Keratinocyte (primary cell): ENCODE measurements around the gene RNF123. TPM values are rescaled to one million over a fixed set of nuclear protein-coding genes. Genes with fewer than 3 reads are reported as not detected.

Experiments
- DNase-seq: peaks from one replicate; pipeline ENCODE4 v3.0.0-alpha.2; 2011; ENCODE audit warnings: low read depth, missing footprints, low spot score
- FAIRE-seq: peaks from 2 replicates; lab custom pipeline; 2011; peaks lifted over from hg19 to GRCh38; lab: Jason Lieb, UNC
- H2AFZ ChIP-seq: 2 replicates; pipeline ENCODE4 v1.6.0; 2012; ENCODE audit warnings: low read length, control low read depth, inconsistent platforms; ENCODE audit not compliant: control insufficient read depth
- H3K27ac ChIP-seq: 2 replicates; pipeline ENCODE4 v1.5.1; 2011; ENCODE audit warnings: low read length; ENCODE audit not compliant: control insufficient read depth, insufficient read depth
- H3K27me3 ChIP-seq: 3 replicates; pipeline ENCODE4 v1.6.0; 2011; ENCODE audit warnings: low read length; ENCODE audit not compliant: control insufficient read depth, insufficient read depth; ENCODE audit errors: extremely low read depth
- H3K36me3 ChIP-seq, 2 experiments: 2 replicates in 1 of 2; 3 replicates in 1 of 2; pipeline ENCODE4 v1.5.1; 2011; ENCODE audit warnings: low read length in 2 of 2, mild to moderate bottlenecking in 1 of 2; ENCODE audit not compliant: control insufficient read depth in 2 of 2, insufficient read depth in 2 of 2; ENCODE audit errors: extremely low read depth in 1 of 2
- H3K4me1 ChIP-seq: 3 replicates; pipeline ENCODE4 v1.5.1; 2011; ENCODE audit warnings: low read length; ENCODE audit not compliant: control insufficient read depth, insufficient read depth; ENCODE audit errors: extremely low read depth
- H3K4me2 ChIP-seq: 3 replicates; pipeline ENCODE4 v1.6.0; 2011; ENCODE audit warnings: low read depth, low read length; ENCODE audit not compliant: control insufficient read depth, insufficient read depth; ENCODE audit errors: extremely low read depth
- H3K4me3 ChIP-seq, 3 experiments: fragments of 200-600 bp in 1 of 3; sonication (generic) in 1 of 3; 2 replicates in 2 of 3; 3 replicates in 1 of 3; pipeline ENCODE4 v1.5.1; 2011 to 2016; ENCODE audit warnings: low read length in 3 of 3, mild to moderate bottlenecking in 3 of 3, control low read depth in 2 of 3, inconsistent platforms in 1 of 3, low read depth in 1 of 3, mixed read lengths in 1 of 3, mixed run types in 1 of 3, moderate library complexity in 1 of 3; ENCODE audit not compliant: control insufficient read depth in 2 of 3, insufficient read depth in 2 of 3; ENCODE audit errors: extremely low read depth in 1 of 3
- H3K79me2 ChIP-seq: 2 replicates; pipeline ENCODE4 v1.6.0; 2012; ENCODE audit warnings: low read length; ENCODE audit not compliant: control insufficient read depth, insufficient read depth
- H3K9ac ChIP-seq: 3 replicates; pipeline ENCODE4 v1.6.0; 2011; ENCODE audit warnings: low read length; ENCODE audit not compliant: control insufficient read depth, insufficient read depth; ENCODE audit errors: extremely low read depth
- H3K9me1 ChIP-seq: 3 replicates; pipeline ENCODE4 v1.6.0; 2011; ENCODE audit warnings: low read length; ENCODE audit not compliant: control insufficient read depth, insufficient read depth; ENCODE audit errors: extremely low read depth
- H3K9me3 ChIP-seq: 2 replicates; pipeline ENCODE4 v1.5.1; 2012; ENCODE audit warnings: low read depth, low read length; ENCODE audit not compliant: control insufficient read depth
- H4K20me1 ChIP-seq: 3 replicates; pipeline ENCODE4 v1.6.0; 2011; ENCODE audit warnings: low read length; ENCODE audit not compliant: control insufficient read depth, insufficient read depth; ENCODE audit errors: extremely low read depth
- CTCF ChIP-seq, 3 experiments: IDR thresholded peaks in 1 of 3; conservative IDR thresholded peaks in 1 of 3; optimal IDR thresholded peaks in 1 of 3; 2 replicates in 2 of 3; 3 replicates in 1 of 3; pipeline versions ENCODE3 to v1.5.1; 2011; ENCODE audit warnings: low read length in 3 of 3, mild to moderate bottlenecking in 3 of 3, moderate library complexity in 2 of 3, control low read depth in 1 of 3, inconsistent platforms in 1 of 3; ENCODE audit not compliant: insufficient read depth in 2 of 3; ENCODE audit errors: extremely low read depth in 1 of 3
- EZH2 ChIP-seq: IDR thresholded peaks from one replicate; pipeline ENCODE4 v1.6.1; 2012; ENCODE audit warnings: inconsistent platforms, mild to moderate bottlenecking, low read length, moderate library complexity
- dilution Hi-C: fragments of 300-500 bp; cut with MboI; formaldehyde crosslinking; loops from one replicate; pipeline ENCODE4 v1.7.0; 2020; ENCODE audit warnings: low sequenced_read_pairs; ENCODE audit not compliant: extremely low pct_ligation_motif_present
- polyA plus RNA-seq, 5 experiments: library from polyadenylated mRNA; depleted of rRNA in 3 of 5; stranded (reverse) in 3 of 5; stranded (forward) in 1 of 5; unstranded in 1 of 5; fragments of >200 nt; gene quantifications; 1 replicate in 1 of 5; 2 replicates in 3 of 5; 3 replicates in 1 of 5; pipeline versions ENCODE4 v1.2.1 to v1.2.3, GENCODE V29; 2011 to 2012; ENCODE audit warnings: missing spikeins in 2 of 5, low read depth in 1 of 5, low replicate concordance in 1 of 5

Gene RNF123
- polyA plus RNA-seq, 1 donor (not counting 4 experiments of a cell fraction or from before 2014, with no cell fraction given), result 18.1 TPM

GRCh38 chr3:49657208-49657915, 32.0 kb upstream of the RNF123 start:
- peaks cover 25% of the 10 kb centered on the region for H3K27me3 ChIP-seq
- H4K20me1 ChIP-seq, result no peaks in the 10 kb centered on the region
- FAIRE-seq, result no peak
- no peaks in the 10 kb centered on the region for H3K9me3 ChIP-seq
- H3K79me2 ChIP-seq, result no peaks in the 10 kb centered on the region
- H3K4me1 ChIP-seq, result no peaks in the 10 kb centered on the region
- dilution Hi-C loops, result loop anchor here (25.0 kb wide), 1 partner anchor 95 kb away; the partner anchor contains the start of gene BSN
- no peaks in the 10 kb centered on the region for H3K36me3 ChIP-seq
- H3K4me2 ChIP-seq, result no peak overlapping the region
- no peak overlapping the region for H3K4me3 ChIP-seq
- no peak for DNase-seq
- H2AFZ ChIP-seq, result no peak overlapping the region
- no peaks in the 10 kb centered on the region for H3K9me1 ChIP-seq
- H3K9ac ChIP-seq, result no peak overlapping the region
- no peak for TF ChIP-seq CTCF (optimal IDR thresholded peaks at IDR 0.05 in 1 of 3, IDR thresholded peaks at IDR 0.05 in 1 of 3, conservative IDR thresholded peaks at IDR 0.05 in 1 of 3; ENCODE audit: extremely low read depth in 1 of 3, insufficient read depth in 2 of 3, low read length in 3 of 3)
- TF ChIP-seq EZH2, result no peak
- no peak overlapping the region for H3K27ac ChIP-seq

GRCh38 chr3:49658711-49659110, 30.6 kb upstream of the RNF123 start:
- no peak for TF ChIP-seq EZH2
- TF ChIP-seq CTCF (optimal IDR thresholded peaks at IDR 0.05 in 1 of 3, IDR thresholded peaks at IDR 0.05 in 1 of 3, conservative IDR thresholded peaks at IDR 0.05 in 1 of 3; ENCODE audit: extremely low read depth in 1 of 3, insufficient read depth in 2 of 3, low read length in 3 of 3), result no peak
- Histone ChIP-seq H2AFZ (no peak overlapping the region), H3K9me1 (no peaks in the 10 kb centered on the region), H3K4me2 (no peak overlapping the region), H3K79me2 (no peaks in the 10 kb centered on the region), H3K9ac (no peak overlapping the region), H3K27me3 (peaks cover 25% of the 10 kb centered on the region), H3K4me3 (no peak overlapping the region), H3K9me3 (no peaks in the 10 kb centered on the region), H4K20me1 (no peaks in the 10 kb centered on the region), H3K4me1 (no peaks in the 10 kb centered on the region), H3K36me3 (no peaks in the 10 kb centered on the region), H3K27ac (no peak overlapping the region)
- DNase-seq (no peak), FAIRE-seq (no peak)
- dilution Hi-C loops, result loop anchor here (25.0 kb wide), 1 partner anchor 96 kb away; the partner anchor contains the start of gene BSN
